Measurements from ENCODE around the gene RNF5. TPM values are rescaled to one million over a fixed set of nuclear protein-coding genes. Genes with fewer than 3 reads are reported as not detected.

RNF5 gene, protein sequence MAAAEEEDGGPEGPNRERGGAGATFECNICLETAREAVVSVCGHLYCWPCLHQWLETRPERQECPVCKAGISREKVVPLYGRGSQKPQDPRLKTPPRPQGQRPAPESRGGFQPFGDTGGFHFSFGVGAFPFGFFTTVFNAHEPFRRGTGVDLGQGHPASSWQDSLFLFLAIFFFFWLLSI
- 22.2 and 25.9 TPM in 2 replicates for total RNA-seq

DNA sequence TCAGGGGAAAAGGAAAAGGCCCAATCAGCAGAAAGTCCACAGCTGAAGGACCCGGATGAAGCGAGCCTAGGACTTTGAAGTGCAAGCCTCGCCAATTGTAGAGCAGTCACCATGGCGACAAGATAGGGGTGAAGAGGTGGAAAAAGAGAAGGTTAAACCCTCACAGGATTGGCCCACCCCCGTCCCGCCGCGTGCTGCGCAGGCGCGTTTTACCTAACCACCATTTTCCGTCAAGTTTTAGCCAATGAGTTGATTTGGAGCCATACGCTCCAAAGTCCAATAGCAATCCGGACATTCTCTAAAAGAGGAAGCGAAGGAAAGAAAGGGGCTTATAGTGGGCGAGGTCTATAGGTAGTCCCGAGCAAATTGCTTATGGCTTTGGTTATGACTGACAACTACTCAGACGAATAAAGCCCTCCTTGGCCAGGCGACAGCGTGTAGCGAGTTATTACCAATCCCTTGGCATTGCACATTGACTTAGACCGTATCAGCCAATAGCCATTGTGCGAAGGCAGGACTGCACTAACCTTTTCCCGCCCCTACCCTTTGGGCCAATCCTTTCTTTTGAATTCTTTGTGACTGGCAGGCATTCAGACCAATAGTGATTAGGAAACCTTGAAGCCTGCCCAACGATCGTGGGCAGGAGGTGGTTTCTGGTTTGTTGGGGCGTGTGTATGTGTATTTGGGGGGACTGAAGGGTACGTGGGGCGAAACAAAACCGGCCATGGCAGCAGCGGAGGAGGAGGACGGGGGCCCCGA, at the start of gene RNF5:
TSS of gene RNF5 (plus strand) at position 618 of the 759 bp plus-strand sequence. CDS start at position 725, 107 bp downstream.

DNA sequence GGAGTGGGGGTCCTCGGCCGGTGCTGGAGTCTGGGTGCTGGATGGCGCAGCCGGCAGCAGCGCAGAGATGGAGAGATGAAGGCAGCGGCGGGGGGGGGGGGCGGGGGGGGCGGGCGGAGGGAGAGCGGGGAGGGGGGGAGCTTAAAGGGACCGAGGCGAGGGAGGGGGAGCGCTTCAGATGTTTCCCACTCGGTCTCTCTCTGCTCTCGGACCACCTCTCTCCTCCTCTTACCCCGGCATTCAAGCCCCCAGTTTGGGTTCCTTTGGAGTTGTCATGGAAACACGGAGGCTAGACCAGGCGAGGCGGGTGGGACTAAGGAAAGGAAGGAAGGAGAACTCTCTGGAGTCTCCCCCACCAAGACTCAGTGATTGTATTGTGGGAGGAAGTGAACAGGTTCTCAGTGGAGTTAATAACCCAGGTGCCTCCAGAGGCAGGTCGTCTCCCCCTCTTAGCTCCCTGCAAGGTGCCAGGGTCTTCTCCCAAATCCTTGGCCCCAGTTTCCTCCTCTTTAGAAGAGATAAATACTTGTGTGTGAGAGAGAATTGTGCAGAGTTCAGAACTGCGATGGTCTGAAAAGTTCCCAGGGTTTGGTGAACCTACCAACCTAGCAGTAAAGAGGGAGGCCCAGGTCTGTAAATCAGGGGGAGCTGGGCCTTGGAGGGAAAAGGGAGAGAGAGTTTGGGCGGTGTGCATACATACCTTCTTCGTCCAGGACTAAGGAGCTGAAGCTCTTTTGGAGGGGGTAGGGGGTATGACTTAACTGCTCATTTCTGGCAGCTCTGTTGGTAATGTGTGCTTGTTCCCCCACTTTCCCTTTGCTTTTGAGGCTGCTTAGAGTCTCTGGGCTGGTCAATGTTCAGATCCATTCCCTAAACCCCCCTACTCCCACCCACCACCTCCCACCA, 26.1 kb upstream of the RNF5 start, which contains the start of gene PRRT1:
TSS of gene PRRT1 (minus strand) at position 77 of the 906 bp plus-strand sequence. CDS start 112 bp downstream, outside the sequence.

DNA sequence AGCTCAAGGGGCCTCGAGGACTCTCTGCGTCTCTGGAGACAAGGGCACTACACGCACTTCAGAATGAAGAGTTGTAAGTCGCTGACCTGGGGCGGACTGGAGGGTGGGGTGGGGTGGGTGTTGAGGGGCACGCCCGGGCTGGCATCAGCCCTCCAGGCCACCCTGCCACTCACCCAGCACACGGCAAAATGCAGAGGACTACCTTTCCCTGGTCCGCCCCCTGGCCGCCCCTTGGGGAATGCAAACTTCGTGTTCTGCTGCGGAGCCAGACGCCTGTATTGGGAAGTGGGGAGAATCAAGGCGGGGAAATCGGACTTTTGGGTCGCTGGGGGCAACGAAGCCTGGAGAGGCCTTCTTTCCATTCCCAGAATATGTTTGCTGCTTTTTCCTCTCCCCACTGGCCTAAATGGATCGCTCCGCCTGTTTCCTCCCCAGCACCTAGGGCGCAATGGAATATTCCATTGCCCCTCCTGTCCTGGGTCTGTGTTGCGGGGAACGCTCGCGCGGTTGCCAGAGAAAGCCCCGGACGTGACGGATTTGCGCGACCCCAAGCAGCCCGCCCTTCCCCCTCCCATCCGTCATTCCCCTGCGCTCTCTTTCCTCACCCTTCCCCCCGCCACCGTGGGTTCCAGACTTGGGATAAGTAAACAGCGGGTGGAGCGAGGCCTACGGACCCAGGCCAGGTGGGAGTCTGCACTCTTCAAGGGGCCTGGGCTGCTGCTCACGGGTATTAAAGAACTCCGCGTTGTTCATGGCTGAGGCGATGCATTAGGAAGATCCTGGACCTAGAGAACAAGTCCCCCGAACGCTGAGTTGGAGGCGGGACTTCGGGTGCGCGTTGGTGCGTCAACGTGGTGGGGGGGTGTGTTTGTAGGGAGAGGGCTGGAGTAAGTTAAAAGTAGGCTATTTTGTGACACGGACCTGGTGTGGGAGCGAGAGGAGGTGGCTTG, 24.4 kb upstream of the RNF5 start, which contains the start of gene PPT2:
TSS of gene PPT2 (plus strand) at position 578 of the 950 bp plus-strand sequence. CDS start 454 bp downstream, outside the sequence.

DNA sequence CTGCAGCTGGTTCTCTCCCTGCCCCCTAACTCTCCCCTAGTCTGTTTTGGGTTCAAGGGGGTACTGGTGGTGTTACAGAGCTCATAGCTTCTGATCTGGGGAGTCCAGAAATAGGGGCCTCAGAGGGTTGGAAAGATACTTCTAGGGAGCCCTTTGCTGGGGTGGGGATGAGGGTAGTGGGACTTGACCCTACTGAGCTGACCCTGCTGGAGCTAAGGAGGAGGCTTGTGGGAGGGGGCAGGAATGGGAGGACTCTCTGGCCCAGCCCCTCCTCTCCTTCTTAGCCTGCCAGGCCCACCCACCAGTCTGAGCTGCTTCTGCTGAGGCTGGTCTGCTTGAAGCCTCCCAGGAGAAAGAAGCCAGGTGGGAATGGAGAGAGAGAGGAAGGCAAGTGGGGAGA, 13.9 kb upstream of the RNF5 start, which contains the start of gene EGFL8:
TSS of gene EGFL8 (plus strand) at position 301 of the 400 bp plus-strand sequence. CDS start 1,571 bp downstream, outside the sequence.

DNA sequence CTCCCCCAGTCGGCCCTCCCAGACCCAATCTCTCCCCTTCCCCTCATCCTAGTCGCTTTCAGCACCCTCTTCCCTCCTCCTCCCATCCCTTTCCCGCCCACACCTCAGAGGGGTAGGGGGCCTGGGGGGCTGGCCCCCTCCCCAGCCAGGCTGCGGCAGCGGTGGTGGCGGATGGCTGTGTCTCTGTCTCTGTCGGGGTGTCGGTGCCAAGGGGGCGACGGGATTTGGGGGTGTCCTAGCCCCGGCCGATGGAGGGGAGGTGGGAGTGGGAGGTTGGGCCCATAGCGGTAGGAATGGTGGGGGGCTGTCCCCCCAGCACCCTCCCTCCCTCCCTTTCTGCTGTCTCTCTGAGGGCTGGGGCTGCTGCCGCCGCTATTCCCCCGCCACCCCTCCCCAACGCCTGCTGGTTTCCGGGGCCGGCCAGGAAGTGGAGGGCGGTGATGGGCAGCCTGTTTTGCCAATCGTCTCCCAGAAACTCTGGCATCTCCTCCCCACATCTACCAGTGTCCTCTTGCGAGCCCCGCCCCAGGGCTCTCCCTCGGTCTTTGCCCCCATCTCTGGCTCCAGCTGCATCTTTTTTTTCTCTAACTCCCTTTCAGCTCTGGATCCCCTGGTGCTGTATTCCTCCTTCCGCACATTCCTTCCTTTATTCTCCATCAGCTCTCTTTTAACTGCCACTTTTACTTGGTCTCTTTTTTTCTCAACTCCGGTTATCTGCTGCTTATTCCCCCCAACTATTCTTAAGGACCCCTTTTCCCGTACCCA, 2.3 kb upstream of the RNF5 start, which contains the start of gene AGPAT1:
TSS of gene AGPAT1 (minus strand) at position 374 of the 765 bp plus-strand sequence. CDS start 4,588 bp downstream, outside the sequence.

DNA sequence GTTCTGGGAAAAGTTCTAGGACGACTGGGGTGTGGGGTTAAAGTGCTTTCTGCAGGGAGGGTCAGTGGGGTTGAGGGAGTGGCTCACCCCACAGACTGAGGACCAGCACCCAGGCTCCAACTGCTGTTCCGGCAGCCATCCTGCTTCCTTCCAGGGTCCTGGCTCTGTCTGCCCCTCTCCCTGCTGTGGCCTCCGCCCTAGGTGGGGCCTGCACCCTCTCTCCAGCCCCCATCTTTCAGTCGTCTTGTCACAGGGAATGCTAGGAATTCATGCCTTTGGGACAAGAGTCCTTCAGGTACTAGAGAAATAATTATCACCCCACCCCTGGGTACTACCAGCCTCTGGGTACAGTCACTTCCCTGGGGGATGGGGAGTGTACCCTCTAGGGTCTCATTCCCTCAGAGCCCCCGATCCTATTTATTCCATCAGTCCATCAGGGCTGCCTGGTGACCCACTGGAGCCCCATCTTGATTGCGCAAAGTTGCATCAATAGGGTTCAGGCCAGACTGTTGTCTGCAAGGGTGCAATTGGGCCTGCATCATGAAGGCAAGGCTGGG, 6.0 kb downstream of the RNF5 start, which contains the start of gene AGER:
TSS of gene AGER (minus strand) at position 170 of the 557 bp plus-strand sequence. CDS start at position 139, 31 bp downstream.

DNA sequence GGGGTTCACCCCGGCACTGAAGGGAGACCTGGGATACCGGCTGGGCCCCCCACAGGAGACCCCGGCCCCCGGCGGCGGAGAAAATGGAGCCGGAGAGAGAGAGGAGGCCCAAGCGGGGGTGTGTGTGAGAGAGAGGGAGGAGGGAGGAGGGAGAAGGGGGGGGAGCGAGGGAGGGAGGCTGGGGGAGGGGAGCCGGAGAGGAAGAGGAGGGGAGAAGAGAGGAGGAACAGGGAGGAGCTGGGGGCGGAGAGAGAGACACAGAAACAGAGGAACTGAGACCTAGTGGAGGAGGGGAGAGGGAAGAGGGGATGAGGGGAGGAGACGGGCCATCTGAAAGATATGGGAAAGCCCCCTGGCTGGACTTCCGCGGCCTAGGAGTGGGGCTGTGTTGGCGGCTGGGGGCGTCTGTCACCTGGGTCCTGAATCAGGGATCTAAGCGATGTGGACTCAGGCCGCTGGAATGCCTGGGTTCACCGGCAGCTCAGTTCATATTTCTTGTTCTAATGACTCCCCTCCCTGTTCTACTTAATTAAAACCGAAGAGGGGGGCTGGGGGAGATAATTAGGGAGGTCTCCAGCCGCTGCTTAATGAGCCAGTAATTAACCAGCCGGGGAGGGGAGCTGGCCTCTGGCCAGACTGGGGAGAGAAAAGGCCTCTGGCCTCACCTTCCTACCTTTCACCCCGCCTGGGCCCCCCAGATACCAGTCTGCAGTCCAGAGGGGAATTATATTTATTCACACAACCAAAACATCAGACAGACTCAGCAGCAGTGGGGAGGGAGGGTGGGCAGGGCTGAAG, 12.0 kb downstream of the RNF5 start, which contains the start of gene PBX2:
TSS of gene PBX2 (minus strand) at position 149 of the 798 bp plus-strand sequence. CDS start 287 bp downstream, outside the sequence.

DNA sequence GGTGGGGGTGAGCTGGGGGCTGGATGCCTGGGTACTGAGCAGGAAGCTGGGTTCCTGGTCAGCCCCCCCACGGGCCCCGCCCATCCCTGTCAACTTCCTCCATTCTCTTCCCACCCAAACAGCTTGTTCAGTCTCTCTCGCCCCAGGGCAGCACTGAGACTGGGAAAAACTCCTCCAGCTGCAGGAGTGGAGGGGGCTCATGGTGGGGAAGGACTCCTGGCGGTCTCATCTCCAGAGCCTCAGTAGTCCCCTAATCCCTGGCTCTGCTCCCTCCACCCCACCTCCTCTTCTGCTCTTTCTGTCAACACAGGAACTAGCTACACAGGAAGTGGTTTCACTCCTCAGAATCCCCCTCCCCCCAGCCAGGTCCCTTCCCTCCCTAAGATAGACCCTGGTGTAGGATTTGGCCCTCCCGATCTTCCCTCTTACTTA, 14.4 kb downstream of the RNF5 start, which contains the start of gene GPSM3:
TSS of gene GPSM3 (minus strand) at position 36 of the 432 bp plus-strand sequence. CDS start 130 bp downstream, outside the sequence.

DNA sequence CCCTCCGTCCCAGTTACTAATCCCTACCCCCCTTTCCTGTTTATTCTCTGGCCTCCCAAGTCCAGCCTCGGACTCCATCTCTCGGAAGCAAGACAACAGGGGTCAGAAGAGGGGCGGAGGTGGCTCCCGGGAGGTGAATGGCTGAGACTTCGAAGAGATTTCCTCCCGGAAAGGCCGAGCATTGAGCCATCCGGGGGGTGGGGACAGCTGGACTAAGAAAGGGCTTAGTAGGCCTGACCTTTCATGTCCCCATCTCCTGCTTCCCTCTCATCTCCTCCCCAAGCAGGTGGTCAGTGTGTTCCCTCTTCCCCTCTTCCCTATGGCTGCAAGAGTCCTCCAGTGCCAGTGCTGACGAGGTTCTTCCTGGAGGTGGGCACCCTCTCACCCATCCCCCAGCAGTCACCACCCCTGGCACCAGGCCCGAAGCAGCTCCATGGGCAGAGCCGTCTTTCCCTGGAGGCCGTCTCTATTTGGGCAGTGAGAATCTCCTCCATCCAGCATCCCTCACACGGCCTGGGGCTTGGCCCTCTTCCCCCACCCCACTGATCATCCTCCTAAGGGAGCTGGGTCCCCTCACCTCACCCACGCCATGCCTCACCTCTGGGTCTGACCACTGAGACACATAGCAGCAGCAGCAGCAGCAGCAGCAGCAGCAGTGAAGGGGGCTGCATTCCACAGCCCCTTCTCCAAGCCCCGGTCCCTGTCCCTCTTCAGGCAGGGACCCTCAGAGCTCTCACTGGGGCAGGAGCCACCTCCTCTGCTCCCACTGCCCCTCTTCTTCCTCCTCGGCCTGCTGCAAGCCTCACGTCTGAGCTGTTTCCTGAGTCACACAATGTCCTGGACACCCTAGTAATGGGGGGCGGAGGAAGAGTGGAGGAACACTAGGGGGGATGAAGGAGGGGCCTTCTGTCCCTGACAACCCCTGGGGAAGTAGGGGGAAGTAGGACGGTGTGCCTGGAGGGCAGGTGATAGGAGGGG, 45.3 kb downstream of the RNF5 start, which contains the start of gene NOTCH4:
TSS of gene NOTCH4 (minus strand) at position 810 of the 978 bp plus-strand sequence. CDS start at position 671, 139 bp downstream.

Other genes starting within 250 kb of the RNF5 start
- gene CFB, start 232.3 kb upstream of the RNF5 start, total RNA-seq: 20.3 and 31.2 TPM in 2 replicates
- 107 and 119 TPM in 2 replicates for gene NELFE, start 219.4 kb upstream of the RNF5 start, total RNA-seq
- gene SKIC2, start 219.2 kb upstream of the RNF5 start, total RNA-seq: 41.2 and 58.4 TPM in 2 replicates
- 9.8 and 10.2 TPM in 2 replicates for gene DXO, start 206.3 kb upstream of the RNF5 start, total RNA-seq
- 5.7 and 5.8 TPM in 2 replicates for gene C4A, start 196.3 kb upstream of the RNF5 start, total RNA-seq
- 4.8 and 5.0 TPM in 2 replicates for gene C4B, start 163.6 kb upstream of the RNF5 start, total RNA-seq
- gene CYP21A2, start 140.0 kb upstream of the RNF5 start, total RNA-seq: under 0.01 and 0.62 TPM in 2 replicates
- 33.9 and 58.7 TPM in 2 replicates for gene TNXB, start 69.1 kb upstream of the RNF5 start, total RNA-seq
- gene ATF6B, start 50.2 kb upstream of the RNF5 start, total RNA-seq: 11.8 and 16.4 TPM in 2 replicates
- gene FKBPL, start 48.1 kb upstream of the RNF5 start, total RNA-seq: 5.5 and 5.9 TPM in 2 replicates
- 0.26 and 0.50 TPM in 2 replicates for gene PRRT1, start 26.5 kb upstream of the RNF5 start, total RNA-seq
- 28.3 and 69.1 TPM in 2 replicates for gene PPT2, start 24.3 kb upstream of the RNF5 start, total RNA-seq
- 1.2 TPM in 2 replicates for gene EGFL8, start 13.8 kb upstream of the RNF5 start, total RNA-seq
- 14.3 and 17.3 TPM in 2 replicates for gene AGPAT1, start 2.3 kb upstream of the RNF5 start, total RNA-seq
- gene AGER, start 5.8 kb downstream of the RNF5 start, total RNA-seq: 0.13 and 0.37 TPM in 2 replicates
- 20.5 and 26.3 TPM in 2 replicates for gene PBX2, start 11.8 kb downstream of the RNF5 start, total RNA-seq
- 0.92 and 1.1 TPM in 2 replicates for gene GPSM3, start 14.2 kb downstream of the RNF5 start, total RNA-seq
- gene NOTCH4, start 45.7 kb downstream of the RNF5 start, total RNA-seq: 1.3 and 2.2 TPM in 2 replicates
- gene TSBP1, start 193.5 kb downstream of the RNF5 start, total RNA-seq: not detected in 2 replicates
- not detected in 2 replicates for gene BTNL2, start 228.8 kb downstream of the RNF5 start, total RNA-seq

All from aortic smooth muscle cell (primary cell).